ENCODE results near the gene PDE2A. TPM values are rescaled to one million over a fixed set of nuclear protein-coding genes. Genes with fewer than 3 reads are reported as not detected.

PDE2A gene
- polyA plus RNA-seq, 3 donors: 0.18 to 1.7 (median 0.53) TPM

DNA sequence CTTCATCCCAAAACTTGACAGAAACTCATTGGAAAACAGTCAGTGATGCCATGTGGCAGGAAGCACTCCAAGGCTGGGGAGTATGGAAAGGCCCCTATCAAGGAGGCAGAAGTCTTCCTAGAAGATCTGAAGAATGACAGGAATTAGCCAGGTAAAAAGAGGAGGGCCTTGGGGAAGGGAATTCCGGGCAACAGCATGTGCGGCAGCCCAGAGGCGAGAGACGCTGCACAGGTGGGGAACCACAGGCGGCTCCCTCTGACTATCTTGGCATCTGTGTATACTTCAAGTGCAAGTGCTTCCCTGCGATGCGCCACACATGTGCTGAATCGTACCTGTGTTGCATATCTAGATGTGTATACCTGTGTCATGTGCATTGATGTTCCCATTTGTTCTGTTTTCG lies 12.7 kb downstream of the PDE2A start:
- H3K36me3 Mint-ChIP-seq: no peaks in the 10 kb centered on the region

DNA sequence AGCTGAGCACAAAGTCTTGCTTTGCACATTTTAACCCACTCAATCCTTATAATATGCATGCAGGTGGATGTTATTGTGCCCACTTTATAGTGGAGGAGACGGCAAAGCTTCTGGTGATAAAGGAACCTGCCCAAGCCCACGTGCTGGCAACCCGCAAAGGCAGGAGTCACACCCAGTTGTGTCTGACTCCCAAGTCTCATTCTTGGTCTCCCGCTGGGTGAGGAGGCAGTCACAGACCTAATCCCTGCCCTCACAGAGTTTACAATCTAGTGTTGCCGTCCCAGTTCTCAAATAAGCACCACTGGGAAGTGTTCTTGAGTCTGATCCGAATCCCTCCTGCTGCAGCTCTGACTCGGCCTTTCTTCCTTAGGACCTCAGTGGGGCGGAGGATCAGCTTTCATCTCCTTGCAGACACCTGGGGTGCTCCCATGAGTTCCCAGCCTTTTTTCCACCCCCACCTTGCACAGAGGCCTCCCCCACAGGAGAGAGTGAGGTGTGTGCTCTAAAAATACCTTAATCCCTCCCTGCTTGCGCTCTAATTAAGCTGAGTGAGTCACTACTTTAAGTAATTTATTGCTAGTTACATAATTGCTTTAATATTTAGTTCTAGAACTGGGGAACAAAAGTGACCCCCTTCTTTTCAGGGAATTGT lies 15.1 kb downstream of the PDE2A start:
- peaks cover 14 to 21% (median 21%) of the 10 kb centered on the region in 3 donors for H3K27me3 Mint-ChIP-seq (ENCODE audit: low read depth in 3 of 3)
- no peak for DNase-seq
- Histone ChIP-seq H3K36me3 (replicated peaks in 1 of 2; ENCODE audit: control insufficient read depth in 1 of 2, insufficient read depth in 2 of 2, low read length in 2 of 2) (no peaks in the 10 kb centered on the region), H2AFZ (ENCODE audit: insufficient read depth, low read depth, low read length, poor library complexity, severe bottlenecking) (no peak overlapping the region), H3K9me3 (replicated peaks in 1 of 2; ENCODE audit: control insufficient read depth in 1 of 2, insufficient read depth in 1 of 2, low read length in 2 of 2) (no peaks in the 10 kb centered on the region), H3K4me2 (replicated peaks; ENCODE audit: extremely low read depth, low read length, poor library complexity, severe bottlenecking) (no peak overlapping the region), H4K20me1 (ENCODE audit: insufficient read depth, low read length) (no peaks in the 10 kb centered on the region), H3K27me3 (ENCODE audit: control insufficient read depth in 2 of 2, insufficient read depth in 2 of 2, low read length in 2 of 2) (no peaks in the 10 kb centered on the region), H3K9ac (ENCODE audit: insufficient read depth, low read length, poor library complexity, severe bottlenecking) (no peak overlapping the region), H3K4me3 (replicated peaks in 1 of 3; ENCODE audit: low read depth in 2 of 3, low read length in 3 of 3) (no peak overlapping the region), H3K4me1 (ENCODE audit: control insufficient read depth in 1 of 2, insufficient read depth in 2 of 2, low read length in 2 of 2) (no peaks in the 10 kb centered on the region), H3K79me2 (ENCODE audit: insufficient read depth, low read length) (no peaks in the 10 kb centered on the region), H3K27ac (ENCODE audit: low read depth in 1 of 2, low read length in 2 of 2) (no peak overlapping the region)
- no peaks in the 10 kb centered on the region for H3K4me1 Mint-ChIP-seq
- no peaks in the 10 kb centered on the region for H3K36me3 Mint-ChIP-seq
- no peak overlapping the region for H3K4me3 Mint-ChIP-seq
- H3K9me3 Mint-ChIP-seq: no peaks in the 10 kb centered on the region
- intact Hi-C loops (cut with micrococcal nuclease): no loop called here
- H3K27ac Mint-ChIP-seq: no peak overlapping the region
- WGBS (ENCODE audit: insufficient coverage): 100% methylated on average over 4 of the region's 9 CpGs
- TF ChIP-seq, protein P1, sequence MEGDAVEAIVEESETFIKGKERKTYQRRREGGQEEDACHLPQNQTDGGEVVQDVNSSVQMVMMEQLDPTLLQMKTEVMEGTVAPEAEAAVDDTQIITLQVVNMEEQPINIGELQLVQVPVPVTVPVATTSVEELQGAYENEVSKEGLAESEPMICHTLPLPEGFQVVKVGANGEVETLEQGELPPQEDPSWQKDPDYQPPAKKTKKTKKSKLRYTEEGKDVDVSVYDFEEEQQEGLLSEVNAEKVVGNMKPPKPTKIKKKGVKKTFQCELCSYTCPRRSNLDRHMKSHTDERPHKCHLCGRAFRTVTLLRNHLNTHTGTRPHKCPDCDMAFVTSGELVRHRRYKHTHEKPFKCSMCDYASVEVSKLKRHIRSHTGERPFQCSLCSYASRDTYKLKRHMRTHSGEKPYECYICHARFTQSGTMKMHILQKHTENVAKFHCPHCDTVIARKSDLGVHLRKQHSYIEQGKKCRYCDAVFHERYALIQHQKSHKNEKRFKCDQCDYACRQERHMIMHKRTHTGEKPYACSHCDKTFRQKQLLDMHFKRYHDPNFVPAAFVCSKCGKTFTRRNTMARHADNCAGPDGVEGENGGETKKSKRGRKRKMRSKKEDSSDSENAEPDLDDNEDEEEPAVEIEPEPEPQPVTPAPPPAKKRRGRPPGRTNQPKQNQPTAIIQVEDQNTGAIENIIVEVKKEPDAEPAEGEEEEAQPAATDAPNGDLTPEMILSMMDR (IDR thresholded peaks at IDR 0.05): no peak

More for the DNA sequence above, 12.7 kb downstream of the PDE2A start:
- 93% methylated on average over 9 of the region's 9 CpGs for WGBS (ENCODE audit: insufficient coverage)
- no peaks in the 10 kb centered on the region for H3K4me1 Mint-ChIP-seq
- no peak overlapping the region for H3K4me2 ChIP-seq (replicated peaks; ENCODE audit: extremely low read depth, low read length, poor library complexity, severe bottlenecking)
- DNase-seq: no peak
- H3K27me3 Mint-ChIP-seq (ENCODE audit: low read depth in 3 of 3): peaks cover 22 to 34% (median 27%) of the 10 kb centered on the region in 3 donors
- H3K9ac ChIP-seq (ENCODE audit: insufficient read depth, low read length, poor library complexity, severe bottlenecking): no peak overlapping the region
- no peak overlapping the region for H3K27ac Mint-ChIP-seq
- no peak overlapping the region for H3K4me3 ChIP-seq (replicated peaks in 1 of 3; ENCODE audit: low read depth in 2 of 3, low read length in 3 of 3)
- no peaks in the 10 kb centered on the region for H4K20me1 ChIP-seq (ENCODE audit: insufficient read depth, low read length)
- peaks cover 0 to 2% (median 0%) of the 10 kb centered on the region in 7 donors for H3K9me3 Mint-ChIP-seq
- TF ChIP-seq, protein P1 (IDR thresholded peaks at IDR 0.05): no peak
- H3K9me3 ChIP-seq (replicated peaks in 1 of 2; ENCODE audit: control insufficient read depth in 1 of 2, insufficient read depth in 1 of 2, low read length in 2 of 2): no peaks in the 10 kb centered on the region
- intact Hi-C loops (cut with micrococcal nuclease): no loop called here
- H3K4me3 Mint-ChIP-seq: no peak overlapping the region
- H3K36me3 ChIP-seq (replicated peaks in 1 of 2; ENCODE audit: control insufficient read depth in 1 of 2, insufficient read depth in 2 of 2, low read length in 2 of 2): no peaks in the 10 kb centered on the region
- H3K27me3 ChIP-seq (ENCODE audit: control insufficient read depth in 2 of 2, insufficient read depth in 2 of 2, low read length in 2 of 2): no peaks in the 10 kb centered on the region
- no peak overlapping the region for H3K27ac ChIP-seq (ENCODE audit: low read depth in 1 of 2, low read length in 2 of 2)
- H3K79me2 ChIP-seq (ENCODE audit: insufficient read depth, low read length): no peaks in the 10 kb centered on the region
- H3K4me1 ChIP-seq (ENCODE audit: control insufficient read depth in 1 of 2, insufficient read depth in 2 of 2, low read length in 2 of 2): no peaks in the 10 kb centered on the region
- H2AFZ ChIP-seq (ENCODE audit: insufficient read depth, low read depth, low read length, poor library complexity, severe bottlenecking): no peak overlapping the region
